Left lobe of liver (tissue), 2 donors: ENCODE measurements around the gene CREB1. TPM values are rescaled to one million over a fixed set of nuclear protein-coding genes. Genes with fewer than 3 reads are reported as not detected.

Experiments used
- ATAC-seq: fragments of 200-7000 bp; cut with Tn5 transposase; one replicate; pipeline ENCODE4 v1.9.1; 2020; ENCODE audit warnings: mild to moderate bottlenecking, moderate library complexity
- DNase-seq: peaks from one replicate; pipeline ENCODE4 v3.0.0-alpha.2; 2020; ENCODE audit warnings: low spot score
- total RNA-seq: library from RNA; stranded (reverse); gene quantifications from one replicate; pipeline ENCODE4 v1.2.1, GENCODE V29; 2021
- donor health status: DM: no; HTN: no; CAD: no; lungs with moderate emphysema.
- donor health status: DM: no; HTN: yes; CAD: no.

CREB1 gene
- total RNA-seq, 1 donor from 2014 or later = 15.1 TPM

DNA sequence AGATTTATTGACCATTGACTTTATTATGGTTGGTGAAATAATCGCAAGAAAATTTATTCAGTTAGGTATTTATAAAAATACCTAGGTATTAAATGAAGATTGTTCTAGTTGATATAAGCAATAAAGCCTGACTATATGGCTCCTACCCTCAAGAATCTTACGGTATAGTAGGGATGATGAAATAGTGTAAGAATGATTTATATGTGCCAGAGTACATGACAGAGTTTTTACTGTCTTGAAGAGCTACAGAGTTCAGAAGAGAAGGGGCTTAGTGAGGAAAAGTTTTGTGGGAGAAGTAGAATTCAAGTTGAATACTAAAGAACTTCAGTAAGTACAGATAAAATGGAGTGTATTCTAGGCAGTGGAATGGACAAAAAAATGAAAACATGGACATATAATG, 9.7 kb downstream of the CREB1 start:
- DNase-seq = no peak
- ATAC-seq = no peak

DNA sequence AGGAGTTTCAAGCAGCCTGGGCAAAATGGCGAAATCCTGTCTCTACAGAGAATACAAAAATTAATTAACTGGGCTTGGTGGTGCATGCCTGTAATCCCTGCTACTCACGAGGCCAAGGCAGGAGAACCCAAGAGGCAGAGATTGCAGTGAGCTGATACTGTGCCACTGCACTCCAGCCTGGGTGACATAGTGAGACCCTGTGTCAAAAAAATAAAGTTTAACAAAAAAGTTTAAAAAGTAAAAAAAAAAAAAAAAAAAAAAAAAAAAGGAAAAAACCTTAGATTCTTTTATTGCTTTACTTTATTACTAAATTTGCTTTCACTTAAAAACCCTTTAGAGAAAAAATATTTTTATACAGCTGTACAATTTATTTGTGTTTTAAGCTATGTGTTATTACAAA, 10.7 kb downstream of the CREB1 start:
- ATAC-seq (no peak), DNase-seq (no peak)

DNA sequence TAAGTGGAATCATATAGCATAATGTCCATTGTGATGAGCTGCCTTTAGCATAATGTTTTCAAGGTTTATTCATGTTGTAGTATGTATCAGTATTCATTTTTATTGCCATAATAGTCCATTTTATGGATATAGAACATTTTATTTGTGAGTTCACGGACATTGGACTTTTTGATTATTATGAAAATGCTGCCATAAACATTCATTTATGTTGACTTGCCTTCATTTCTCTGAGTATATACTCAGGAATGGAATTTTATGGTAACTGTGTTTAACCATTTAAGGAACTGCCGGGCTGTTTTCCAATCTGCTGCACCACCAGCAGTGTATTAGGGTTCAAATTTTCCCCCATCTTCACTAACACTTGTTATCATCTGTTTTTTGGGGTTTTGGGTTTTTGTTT, 12.2 kb downstream of the CREB1 start:
- ATAC-seq = no peak

DNA sequence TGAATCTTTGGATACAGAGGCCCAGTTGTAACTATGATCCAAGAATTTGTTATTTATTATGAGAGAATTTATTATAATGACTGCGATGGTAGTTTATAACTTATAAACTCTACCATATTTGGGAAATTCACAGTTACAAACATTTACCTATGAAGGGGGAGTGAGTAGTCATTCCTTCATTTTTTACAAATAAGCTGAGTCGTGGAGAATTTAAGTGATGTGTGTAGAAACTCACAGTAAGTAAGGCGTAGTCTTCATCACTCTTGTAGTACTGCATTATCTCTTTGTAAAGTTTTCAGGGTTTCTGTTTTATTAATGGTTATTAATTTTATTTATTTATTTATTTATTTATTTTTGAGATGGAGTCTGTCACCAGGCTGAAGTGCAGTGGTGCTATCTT, 13.5 kb downstream of the CREB1 start:
- DNase-seq (no peak), ATAC-seq (no peak)

More for the DNA sequence above, 12.2 kb downstream of the CREB1 start:
- no peak for DNase-seq

DNA sequence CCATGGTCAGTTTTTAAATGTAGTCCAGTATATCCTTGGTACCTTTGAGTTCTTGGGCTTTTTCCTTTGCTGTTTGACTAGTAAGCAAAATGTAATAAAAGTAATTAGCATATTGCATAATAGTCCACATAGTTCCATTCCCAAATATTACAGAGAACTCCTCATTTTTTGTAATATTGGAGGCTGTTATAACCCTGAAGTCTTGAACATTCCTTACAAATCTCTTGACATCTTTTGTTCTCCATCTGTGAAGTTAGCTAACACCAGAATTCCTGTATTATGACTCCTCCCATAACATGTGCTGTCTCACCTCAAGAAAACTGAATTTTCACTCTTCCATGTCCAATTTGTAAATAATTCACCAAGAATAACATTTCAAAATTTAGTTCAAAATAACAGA, 17.1 kb downstream of the CREB1 start:
- ATAC-seq (no peak), DNase-seq (no peak)

DNA sequence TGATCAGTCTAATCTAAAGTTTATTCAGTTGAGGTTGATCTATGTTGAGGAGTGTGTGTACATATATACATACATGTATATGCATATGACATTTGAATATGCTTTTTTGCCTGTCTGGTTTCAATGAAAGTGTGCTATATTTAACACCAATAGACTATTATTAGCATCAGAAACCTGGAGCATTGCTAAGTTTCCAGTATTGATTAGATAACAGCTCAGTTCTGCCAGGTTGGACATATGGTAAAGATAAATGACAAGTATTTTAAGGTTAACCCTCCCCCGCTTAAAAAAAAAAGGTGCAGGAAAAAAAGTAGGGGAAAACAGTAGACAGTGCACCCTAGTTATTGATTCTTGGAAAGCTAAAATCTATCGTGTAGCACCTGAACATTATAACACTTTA, 19.4 kb downstream of the CREB1 start:
- ATAC-seq = no peak
- DNase-seq = no peak

DNA sequence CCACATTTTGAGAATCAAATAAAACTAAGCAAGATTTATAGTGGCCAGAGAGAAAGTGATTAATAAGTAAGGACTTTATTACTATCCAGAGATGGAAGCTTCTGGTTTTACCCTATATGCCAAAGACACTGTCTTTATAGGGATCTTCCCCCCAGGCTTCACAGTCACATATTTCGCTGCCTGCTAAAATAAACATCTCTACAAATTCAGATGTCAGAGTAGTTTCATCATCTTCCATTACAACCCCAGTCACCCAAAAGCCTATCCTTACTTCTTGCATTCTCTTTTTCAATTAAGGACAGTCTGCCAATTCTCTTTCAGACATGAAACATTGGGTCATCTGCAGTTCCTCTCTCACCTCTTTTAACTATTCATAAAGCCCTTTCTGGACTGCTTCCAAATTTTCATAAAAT, 28.3 kb downstream of the CREB1 start:
- DNase-seq (no peak), ATAC-seq (no peak)

DNA sequence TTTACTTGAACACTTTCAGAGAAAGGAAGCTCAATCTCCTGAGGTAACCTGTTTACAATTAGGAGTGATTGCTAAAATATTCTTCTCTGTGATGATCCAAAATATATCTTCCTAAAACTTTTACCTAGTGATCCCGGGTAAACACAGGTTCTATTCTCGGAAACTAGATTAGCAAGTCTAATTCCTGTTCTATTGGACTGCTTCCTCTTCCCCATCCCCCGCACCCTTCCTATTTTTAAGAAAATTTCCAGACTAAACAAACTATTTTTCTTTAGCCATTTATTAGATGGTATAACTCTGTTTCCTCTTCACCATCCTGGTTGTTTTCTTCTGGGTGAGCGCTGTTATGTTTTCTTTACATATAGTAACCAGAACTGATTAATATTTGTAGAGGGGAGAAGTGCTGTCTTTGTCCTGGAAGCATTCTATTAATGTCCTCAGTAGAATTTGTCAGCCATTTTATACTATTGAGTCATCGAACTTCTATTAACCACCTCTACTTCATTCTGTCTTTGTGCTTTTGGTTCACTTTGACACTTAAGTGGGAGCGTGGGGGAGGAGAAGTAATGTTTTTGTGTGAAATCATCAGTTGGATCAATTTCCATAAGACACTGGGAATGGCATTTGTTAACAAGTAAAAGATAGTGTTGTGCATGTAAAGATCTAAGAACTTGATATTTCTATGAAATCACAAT, 31.8 kb downstream of the CREB1 start:
- DNase-seq (no peak), ATAC-seq (no peak)

DNA sequence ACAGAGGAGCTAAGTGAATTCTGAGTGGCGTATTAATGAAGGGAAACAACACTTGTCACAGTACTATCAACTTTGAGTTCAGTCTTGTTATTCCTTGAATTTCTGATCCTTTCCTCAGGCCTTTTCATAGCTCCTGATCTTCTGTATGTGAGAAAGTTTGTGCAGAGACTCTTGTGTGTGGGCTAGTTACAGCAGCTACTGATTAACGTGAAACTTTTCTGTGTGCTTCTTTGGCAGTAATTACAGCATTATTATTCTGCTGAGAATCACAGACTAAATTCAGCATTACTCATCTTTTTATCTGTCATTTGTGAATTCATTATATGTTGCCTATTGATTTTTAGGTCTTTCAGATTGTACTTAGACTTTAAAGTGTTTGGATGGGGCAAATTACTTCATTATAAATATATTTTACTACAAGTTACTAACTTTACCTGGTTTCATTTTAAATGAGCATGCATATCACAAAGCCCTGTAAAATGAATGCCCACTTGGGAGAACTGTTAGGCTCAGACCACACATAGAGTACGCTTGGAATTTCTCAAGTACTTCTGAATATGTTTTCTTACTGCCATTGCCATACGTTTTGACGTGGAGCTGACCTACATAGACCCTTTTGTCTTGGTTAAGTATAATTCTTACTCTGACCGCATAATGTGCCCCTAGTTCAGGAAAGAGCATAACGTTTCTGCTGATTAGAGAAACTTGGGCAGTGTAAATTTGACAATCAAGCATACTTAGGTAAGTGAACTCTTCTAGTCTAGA, 36.2 kb downstream of the CREB1 start:
- DNase-seq (no peak), ATAC-seq (no peak)

DNA sequence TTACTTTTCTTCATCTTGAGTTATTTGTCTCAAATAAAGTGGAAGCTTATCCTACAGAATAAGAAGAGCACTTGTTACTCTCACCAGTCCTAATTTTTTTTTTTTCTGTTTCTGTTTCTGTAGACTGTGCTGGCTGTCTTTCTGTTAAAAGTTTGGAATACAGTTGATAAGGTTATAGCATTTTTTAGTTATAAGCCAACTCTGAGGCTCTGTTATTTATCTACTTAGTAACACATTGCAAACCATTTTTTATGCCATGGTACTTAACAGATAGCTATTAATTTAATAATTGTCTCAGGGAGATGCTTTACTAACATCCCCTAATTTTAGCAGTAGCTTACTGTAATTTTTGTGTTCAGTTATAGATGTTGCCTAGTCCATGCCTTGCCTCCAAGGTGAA, 37.9 kb downstream of the CREB1 start:
- ATAC-seq (no peak), DNase-seq (no peak)

DNA sequence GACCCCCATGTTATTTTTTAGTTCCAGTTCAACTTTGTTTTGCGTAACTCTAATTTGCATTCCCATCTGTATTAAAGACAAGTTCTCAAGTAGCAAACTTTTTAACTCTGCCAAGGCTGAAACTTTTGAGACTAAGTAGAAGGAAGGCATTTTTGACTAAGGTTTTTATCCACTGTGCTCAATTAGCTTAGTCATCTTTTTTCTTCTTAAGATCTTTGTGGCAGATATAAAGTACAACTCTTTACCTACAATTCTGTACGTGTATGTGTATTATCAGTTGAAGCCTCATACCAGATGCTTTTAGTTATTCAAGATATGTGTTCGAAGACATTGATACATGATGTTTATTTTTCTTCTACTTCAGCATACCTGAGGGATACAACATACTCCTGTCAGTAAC, 41.6 kb downstream of the CREB1 start:
- ATAC-seq (no peak), DNase-seq (no peak)

DNA sequence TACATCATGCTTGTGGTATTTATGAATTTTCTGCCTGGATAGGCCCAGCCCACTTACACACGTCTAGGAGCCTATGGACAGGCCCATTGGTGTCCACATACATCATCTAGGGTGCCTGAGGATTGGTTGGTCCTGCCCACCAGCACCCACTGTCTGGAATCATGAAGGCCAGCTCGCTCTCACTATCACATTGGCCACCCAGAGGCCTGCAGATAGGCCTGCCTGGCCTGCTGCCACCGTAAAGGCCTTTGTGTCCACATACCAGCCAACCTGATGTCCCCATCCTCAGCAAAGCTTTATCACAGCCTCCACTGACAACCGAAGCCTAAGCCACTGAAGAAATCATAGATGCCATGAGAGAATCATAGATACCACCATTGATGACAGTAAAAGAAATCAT, 55.2 kb downstream of the CREB1 start:
- DNase-seq (no peak), ATAC-seq (peak; percentile 14)

DNA sequence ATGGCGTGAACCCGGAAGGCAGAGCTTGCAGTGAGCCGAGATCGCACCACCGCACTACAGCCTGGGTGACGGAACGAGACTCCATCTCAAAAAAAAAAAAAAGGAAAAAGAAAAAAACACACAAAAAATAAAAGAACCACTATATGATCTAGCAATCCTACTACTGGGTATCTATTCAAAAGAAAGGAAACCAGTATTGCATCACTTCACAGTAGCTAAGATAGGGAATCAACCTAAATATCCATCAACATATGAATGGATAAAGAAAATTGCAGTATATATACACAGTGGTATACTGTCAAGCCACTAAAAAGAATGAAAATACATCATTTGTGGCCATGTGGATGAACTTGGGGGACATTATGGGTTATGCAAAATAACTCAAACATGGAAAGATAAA, 57.5 kb downstream of the CREB1 start:
- DNase-seq (no peak), ATAC-seq (no peak)

DNA sequence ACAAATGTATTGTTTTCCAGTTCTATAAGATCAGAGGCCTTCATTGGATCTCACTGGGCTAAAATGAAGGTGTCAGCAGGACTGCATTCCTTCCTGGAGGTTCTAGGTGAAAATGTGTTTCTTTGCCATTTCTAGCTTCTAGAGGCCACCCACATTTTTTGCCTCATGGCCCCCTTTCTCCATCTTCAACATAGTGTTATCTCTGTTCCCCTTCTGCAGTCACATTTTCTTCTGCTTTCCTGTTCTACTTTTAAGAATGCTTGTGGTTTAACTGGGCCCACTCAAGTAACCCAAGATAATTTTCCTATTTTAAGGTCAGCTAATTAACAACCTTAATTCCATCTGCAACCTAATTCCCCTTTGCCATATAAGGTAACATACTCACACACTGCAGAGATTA, 59.4 kb downstream of the CREB1 start:
- ATAC-seq (no peak), DNase-seq (no peak)

DNA sequence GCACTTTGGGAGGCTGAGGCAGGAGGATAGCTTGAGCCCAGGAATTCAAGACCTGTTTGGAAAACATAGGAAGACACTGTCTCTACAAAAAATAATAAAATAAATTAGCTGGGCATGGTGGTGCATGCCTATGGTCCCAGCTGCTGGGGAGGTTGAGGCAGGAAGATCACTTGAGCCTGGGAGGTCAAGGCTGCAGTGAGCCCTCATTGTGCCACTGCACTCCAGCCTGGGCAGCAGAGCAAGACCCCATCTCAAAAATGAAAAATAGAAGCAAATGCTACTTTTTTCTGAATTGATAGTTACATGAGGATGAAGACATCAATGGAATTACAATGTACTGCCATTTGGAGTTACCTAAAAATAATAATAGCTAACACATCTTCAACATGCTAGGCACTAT, 63.5 kb downstream of the CREB1 start:
- DNase-seq = no peak
- ATAC-seq = no peak

DNA sequence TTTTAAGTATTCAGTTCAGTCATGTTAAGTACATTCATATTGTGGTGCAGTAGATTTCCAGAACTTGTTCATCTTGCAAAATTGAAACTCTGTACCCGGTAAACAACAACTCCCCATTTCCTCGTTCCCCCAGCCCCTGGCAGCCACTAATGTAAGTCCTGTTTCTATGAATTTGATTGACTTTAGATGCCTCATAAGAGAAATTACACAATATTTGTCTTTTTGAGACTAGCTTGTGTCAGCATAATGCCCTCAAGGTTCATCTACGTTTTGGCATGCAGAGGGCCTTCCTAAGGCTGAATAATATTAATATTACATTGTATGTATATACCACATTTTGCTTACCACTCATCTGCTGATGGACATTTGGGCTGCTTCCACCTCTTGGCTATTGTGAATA, 64.5 kb downstream of the CREB1 start:
- DNase-seq (no peak), ATAC-seq (peak; percentile 76)

DNA sequence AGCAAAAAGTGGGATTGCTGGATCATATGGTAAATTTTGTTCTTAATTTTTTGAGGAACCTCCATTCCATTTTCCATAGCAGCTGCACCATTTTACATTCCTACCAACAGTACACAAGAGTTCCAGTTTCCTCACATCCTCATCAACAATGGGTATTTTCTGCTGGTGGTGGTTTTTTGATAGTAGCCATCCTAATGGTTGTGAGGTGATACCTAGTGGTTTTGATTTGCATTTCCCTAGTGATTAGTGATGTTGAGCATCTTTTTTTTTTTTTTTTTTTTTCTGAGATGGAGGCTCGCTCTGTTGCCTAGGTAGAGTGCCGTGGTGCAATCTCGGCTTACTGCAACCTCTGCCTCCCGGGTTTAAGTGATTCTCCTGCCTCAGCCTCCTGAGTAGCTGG, 65.0 kb downstream of the CREB1 start:
- no peak for ATAC-seq
- no peak for DNase-seq

DNA sequence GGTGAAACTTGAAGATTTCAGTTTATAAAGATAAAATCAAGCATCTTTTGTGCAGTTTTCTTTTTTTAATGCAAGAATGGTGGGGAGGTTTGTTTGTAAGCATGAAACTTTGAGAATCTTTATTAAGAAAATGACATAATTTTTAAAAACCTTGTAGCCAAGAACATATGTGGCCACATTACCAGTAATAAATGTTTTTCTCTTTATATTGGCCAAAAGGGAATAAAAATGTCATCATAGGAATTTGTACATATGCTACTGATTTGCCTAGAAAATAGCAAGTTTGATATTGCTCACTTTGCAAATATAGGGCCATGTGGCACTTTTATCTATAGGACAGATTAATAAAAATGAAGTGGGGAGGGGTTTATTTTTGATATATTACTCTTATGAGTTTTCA, 69.9 kb downstream of the CREB1 start:
- no peak for ATAC-seq
- DNase-seq = no peak

DNA sequence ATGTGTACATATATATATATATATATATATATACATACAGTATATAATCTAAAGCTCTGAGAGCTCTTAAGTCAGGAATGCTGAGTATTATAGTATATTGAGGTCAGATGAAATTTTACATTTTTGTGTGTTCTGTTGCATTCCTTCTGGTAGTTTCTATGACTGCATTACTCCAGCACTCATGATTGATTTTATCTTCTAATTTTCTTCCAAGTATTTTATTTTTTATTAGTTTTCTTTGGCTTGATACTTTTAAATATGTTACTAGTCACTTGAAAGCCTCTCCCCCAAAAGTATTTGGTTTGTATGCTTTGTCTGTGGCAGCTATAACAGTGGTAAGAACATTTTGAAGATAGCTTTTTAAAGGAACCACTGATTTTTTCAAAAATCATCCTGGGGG, 70.5 kb downstream of the CREB1 start:
- ATAC-seq = no peak
- DNase-seq = no peak

DNA sequence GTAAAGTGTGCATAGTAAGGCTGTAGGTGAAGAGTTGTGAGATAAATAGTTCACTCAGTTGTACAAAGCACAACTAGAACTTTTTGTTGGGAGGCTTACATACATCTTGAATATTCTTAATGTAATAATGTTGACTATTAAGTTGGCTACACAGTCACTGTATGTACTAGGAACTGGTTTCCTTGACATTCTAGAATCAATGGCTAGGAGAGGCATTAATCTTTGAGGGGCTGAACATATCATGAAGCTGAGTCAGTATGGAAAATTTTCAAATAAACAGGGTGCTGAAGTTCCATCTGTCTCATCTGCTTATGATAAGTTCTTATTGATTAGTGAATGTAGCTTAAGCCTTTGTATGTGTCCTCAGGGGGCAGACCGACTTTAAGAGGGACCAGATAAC, 72.0 kb downstream of the CREB1 start:
- ATAC-seq (no peak), DNase-seq (no peak)

DNA sequence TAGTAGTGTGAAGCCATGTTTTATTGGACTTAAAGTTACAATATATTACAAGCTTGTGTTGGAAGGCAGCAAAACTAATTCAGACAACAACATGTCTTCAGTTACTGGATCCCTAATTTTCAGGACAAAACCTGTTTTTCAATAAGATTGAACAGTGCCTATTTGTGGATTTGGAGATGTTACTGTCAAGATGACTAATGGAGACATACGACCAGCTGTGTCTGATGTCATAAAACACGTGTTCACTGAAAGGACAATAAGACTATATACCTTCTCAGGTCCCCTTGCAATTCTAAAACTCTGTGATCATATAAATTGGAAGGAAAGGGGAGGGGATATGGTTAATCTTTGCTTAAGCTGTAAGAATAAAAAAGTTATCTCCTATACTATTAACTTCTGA, 73.7 kb downstream of the CREB1 start:
- DNase-seq = no peak
- ATAC-seq = no peak

DNA sequence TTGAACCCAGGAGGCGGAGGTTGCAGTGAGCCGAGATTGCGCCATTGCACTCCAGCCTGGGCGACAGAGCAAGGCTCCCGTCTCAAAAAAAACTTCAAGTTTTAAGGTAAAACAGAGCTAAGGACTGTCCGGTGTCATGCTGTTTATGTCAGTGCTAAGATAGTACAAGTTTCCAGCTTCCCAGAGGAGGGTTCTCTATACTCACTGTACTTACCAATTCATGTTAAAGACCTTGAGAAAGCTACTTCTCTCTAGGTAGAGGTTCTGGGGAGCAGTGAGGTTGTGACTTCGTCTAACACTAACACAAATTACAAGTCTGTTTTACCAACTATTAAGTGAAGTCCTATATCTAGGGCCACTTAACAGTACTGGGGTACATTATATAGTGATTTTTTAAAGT, 76.6 kb downstream of the CREB1 start:
- no peak for DNase-seq
- ATAC-seq = no peak

DNA sequence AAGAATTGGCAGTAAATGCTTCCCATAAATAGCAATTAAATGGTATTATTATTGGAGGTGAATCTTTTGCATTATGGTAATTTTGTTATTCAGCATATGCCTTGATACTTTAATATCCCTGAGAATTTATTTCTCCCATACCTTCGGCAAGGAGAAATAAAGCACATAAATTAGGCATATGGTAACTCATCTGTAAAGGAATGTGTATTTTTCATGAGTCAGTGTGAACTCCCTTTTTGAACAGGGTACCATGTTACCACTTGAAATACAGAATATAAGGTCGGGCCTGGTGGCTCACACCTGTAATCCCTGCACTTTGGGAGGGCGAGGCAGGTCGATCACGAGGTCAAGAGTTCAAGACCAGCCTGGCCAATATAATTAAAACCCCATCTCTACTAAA, 77.1 kb downstream of the CREB1 start:
- DNase-seq = no peak
- ATAC-seq = no peak
